ENCODE results near the gene KCNAB2. TPM values are rescaled to one million over a fixed set of nuclear protein-coding genes. Genes with fewer than 3 reads are reported as not detected.

The KCNAB2 gene
- total RNA-seq, 4 donors from 2014 or later, result 9.9 to 42.2 (median 17.0) TPM

DNA sequence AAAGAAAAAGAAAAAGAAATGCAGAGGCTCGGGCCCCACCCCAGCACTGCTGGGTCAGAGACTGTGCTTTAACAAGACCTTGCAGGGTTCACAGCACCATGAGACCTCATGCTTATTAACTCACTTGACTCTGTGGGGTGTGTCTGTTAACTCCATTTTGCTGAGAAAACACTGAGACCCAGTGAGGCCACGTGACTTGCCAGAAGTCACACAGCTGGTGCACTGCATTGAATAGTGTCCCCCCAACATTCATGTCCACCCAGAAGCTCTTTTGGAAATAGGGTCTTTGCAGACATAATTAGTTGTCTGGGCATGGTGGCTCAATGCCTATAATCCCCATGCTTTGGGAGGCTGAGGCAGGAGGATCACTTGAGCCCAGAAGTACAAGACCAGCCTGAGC is 94.7 kb downstream of the KCNAB2 start:
- DNase-seq (ENCODE audit: low spot score) (no peak), ATAC-seq (ENCODE audit: low FRiP score) (no peak)
- TF ChIP-seq, protein P1, sequence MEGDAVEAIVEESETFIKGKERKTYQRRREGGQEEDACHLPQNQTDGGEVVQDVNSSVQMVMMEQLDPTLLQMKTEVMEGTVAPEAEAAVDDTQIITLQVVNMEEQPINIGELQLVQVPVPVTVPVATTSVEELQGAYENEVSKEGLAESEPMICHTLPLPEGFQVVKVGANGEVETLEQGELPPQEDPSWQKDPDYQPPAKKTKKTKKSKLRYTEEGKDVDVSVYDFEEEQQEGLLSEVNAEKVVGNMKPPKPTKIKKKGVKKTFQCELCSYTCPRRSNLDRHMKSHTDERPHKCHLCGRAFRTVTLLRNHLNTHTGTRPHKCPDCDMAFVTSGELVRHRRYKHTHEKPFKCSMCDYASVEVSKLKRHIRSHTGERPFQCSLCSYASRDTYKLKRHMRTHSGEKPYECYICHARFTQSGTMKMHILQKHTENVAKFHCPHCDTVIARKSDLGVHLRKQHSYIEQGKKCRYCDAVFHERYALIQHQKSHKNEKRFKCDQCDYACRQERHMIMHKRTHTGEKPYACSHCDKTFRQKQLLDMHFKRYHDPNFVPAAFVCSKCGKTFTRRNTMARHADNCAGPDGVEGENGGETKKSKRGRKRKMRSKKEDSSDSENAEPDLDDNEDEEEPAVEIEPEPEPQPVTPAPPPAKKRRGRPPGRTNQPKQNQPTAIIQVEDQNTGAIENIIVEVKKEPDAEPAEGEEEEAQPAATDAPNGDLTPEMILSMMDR (IDR thresholded peaks at IDR 0.05), result no peak

DNA sequence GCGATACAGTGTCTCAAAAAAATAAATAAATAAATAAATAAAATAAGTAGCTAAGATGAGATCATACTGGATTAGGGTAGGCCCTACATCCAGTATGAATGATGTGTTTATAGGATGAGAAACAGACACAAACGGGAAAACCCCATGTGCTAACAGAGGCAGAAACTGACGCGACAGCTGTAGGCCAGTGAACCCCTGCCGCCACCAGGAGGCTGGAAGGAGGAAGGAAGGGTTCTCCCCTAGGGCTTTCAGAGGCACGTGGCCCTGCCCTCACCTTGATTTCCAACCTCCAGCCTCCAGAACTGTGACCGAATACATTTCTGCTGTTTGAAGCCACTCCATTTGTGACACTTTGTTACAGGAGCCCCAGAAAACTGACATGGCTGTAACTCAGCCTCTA is 95.9 kb downstream of the KCNAB2 start:
- TF ChIP-seq, protein P1 (IDR thresholded peaks at IDR 0.05), result no peak
- no peak for DNase-seq (ENCODE audit: low spot score)
- ATAC-seq (ENCODE audit: low FRiP score), result no peak

DNA sequence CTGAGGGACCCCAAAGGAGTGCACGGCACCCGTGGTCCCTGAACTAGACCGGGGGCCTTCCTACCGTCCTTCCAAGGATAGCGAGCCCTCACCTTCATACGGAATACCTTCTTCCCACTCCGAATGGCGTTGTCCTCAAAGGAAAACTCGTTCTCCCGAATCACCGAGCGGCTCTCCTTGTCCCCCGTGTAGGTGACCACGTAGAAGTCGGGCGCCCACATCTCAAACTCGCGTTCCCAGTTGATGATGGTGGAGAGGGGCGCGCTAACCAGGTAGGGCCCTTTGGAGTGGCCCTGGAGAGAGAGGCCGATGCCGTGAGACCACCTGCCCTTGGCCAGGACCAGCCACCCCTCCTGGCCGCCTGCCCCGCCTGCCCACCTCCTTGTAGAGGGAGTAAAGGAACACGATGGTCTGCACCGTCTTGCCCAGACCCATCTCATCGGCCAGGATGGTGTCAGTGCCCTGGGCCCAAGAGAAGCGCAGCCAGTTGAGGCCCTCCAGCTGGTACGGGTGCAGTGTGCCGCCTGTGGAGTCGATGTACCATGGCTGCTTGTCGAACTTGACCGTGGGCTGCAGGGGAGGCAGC is 96.4 kb downstream of the KCNAB2 start:
- no peak for ATAC-seq (ENCODE audit: low FRiP score)
- TF ChIP-seq, protein P1 (IDR thresholded peaks at IDR 0.05), result no peak
- no peak for DNase-seq (ENCODE audit: low spot score)

DNA sequence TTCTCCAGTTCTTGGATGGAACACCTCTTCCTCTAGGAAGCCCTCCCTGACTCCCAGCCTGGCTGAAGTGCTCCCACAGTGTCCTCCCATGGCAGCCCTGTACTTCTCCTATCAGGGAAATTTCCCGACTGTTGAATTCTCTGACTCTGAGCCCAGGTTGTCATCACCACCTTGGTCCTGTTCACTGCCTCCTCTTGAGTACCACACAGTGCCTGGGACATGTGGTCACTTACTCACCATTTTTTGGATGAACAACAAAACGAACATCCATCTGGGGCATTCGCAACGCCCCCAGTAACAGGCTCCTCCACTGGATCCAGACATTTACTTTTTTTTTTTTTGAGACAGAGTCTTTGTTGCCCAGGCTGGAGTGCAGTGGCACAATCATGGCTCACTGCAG is 97.0 kb downstream of the KCNAB2 start:
- no peak for ATAC-seq (ENCODE audit: low FRiP score)
- DNase-seq (ENCODE audit: low spot score), result no peak
- TF ChIP-seq, protein P1 (IDR thresholded peaks at IDR 0.05), result no peak

DNA sequence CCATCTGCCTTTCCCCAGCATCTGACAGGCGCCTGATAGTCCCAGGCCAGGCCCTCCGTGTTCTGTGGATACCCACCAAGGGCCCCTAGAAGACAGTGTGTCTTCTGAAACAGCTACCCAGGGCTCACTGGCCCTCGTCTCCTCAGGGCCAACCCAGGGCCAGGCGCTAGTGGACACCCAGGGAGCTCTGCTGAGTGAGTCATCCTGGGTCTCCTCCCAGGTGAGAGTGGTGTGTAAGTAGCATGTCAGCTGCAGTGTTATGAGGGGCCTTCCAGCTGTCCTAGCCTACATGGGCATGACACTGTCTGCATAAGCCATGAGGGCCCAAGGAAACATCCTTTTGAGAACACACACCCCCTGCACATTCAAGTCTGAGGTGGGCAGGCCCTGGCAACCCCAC is 97.7 kb downstream of the KCNAB2 start:
- ATAC-seq (ENCODE audit: low FRiP score) (no peak), DNase-seq (ENCODE audit: low spot score) (no peak)

DNA sequence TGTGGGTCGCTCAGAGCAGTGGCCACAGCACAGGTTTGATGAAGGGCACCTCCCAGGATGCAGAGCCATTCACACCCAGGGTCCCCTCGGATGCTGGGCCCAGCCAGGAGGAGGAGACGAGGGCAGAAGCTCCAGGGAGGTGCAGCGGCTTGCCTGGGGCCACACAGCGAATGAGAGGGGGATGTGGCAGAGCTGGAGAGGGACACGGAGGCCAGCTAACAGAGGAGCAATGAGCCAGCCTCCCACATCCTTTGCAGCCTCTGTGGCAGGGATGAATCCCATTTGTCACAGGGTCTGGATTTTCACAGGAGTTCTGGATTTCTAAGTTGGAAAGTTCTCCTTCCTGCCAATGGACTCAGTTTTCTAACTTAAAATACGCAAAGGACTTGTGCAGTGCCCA is 98.5 kb downstream of the KCNAB2 start:
- TF ChIP-seq, protein P1 (IDR thresholded peaks at IDR 0.05), result no peak
- no peak for ATAC-seq (ENCODE audit: low FRiP score)
- no peak for DNase-seq (ENCODE audit: low spot score)

More for the DNA sequence above, 97.7 kb downstream of the KCNAB2 start:
- TF ChIP-seq, protein P1 (IDR thresholded peaks at IDR 0.05), result no peak

DNA sequence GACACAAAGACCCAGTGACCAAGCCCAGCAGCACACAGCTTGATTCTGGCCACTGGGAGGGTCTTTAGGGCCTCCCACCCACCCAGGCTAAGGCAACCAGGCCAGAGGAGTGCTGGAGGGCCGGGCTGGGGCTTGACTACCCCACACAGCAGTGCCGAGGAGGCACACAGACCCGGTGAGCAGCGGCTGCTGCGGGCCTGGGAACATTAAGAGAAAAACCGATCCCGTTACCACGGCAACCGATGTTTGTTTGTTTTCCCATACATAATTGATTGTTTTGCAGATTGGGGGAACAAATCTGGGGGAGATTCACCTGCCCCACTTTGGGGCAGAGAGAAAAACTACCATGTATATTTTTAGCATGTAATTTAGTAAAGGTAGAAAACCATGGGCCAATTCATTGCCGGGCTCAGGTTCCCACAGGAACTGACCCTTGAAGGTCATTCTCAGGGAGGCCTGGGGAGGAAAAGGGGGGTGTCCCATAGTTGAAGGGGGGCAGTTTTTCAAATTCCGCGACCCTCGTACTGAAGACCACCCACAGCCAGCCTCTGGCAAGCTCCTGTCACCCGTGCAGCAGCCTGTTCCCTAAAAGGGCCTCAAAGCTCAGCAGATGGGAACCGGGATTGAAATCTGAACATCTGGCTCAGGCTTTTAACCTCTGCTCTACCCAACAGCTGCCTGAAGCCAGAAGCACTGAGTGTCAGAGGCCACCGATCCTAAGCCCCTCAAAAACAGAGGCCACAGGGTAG is 99.1 kb downstream of the KCNAB2 start:
- TF ChIP-seq, protein P1 (IDR thresholded peaks at IDR 0.05), result no peak
- no peak for DNase-seq (ENCODE audit: low spot score)
- ATAC-seq (ENCODE audit: low FRiP score), result no peak

All from omental fat pad (tissue), 4 donors.